ENCODE data around the gene INSIG2.
A peak's percentile ranks its signal among the peaks of the same experiment; 100 is the strongest.

Gene INSIG2

DNA sequence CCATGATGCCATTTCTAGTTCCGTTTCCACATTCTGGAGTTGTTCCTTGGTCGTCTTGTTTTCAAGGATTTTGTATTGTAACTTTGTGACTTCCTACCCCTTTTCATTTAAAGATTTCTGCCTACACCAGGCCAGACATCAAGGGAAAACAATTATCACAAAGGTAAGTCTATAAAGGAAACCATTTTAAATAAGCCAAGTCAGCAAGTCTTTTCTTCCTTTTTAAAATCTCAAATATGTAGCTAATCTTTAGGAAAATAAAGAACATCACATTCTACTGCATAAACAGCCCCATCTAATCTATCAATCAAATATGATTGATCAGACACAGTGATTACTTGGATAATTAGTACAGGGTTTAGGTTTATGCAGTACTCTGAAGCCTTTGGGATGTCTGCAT lies 35.8 kb upstream of the INSIG2 start:
- no peak for DNase-seq
- TF ChIP-seq POLR2A (IDR thresholded peaks at IDR 0.05; ENCODE audit: low read length) (no peak), GATA1 (IDR thresholded peaks at IDR 0.05; ENCODE audit: low read depth, low read length) (no peak)

DNA sequence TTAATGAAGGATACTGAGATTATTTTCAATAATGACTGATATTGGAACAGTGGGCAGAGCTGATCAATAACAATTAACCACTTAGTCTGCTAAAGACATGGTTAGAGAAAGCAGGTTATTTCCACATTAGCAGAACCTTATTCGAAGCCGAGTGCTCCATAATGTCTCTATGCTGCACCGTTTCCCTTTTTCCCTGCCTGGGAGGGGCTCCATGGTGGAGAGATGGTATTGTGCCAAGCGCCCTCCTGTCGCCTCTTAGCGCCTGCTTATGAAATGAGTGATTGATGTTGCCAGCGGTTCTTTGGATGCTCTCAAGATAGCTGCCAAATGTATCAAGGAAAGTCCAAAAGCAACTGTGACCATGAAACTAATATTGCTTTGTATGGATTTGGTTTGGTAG lies 34.6 kb upstream of the INSIG2 start:
- no peak for DNase-seq
- TF ChIP-seq POLR2A (IDR thresholded peaks at IDR 0.05; ENCODE audit: low read length) (no peak), GATA1 (IDR thresholded peaks at IDR 0.05; ENCODE audit: low read depth, low read length) (no peak)

DNA sequence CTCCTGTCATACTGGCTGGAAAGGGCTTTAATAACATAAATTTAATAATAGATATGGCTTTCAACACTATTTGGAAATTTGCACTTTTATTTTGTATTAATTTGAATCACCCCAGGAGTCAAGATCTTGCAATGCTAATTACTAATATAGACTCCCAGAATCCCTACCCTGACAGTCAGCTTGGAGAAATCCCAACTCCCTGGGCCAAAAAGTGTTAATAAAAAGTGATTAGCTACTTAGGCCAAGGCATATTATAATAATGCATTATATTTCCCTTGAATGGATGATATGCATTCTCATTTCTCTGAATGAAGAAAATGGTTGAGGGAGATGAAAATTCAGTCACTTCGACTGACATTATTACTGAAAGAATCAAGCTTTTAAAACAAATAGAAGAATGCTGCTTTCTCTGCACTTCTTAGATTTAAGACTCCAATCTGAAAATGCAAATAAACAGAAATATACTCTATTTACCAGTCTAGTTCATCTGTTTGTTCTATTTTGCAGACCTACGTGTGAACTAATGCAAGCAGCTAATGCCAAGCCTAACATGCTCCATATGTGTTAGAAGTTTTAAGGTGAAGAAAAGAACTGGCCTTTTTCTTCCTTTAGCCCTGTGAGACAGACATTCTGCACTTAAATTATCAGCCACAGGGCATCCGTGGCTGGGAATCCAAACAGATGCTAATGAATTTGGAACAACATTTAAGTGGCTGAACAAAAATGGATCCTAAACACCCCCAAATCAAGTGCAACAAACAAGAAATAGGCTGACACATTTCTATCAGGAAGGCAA lies 33.9 kb upstream of the INSIG2 start:
- no peak for DNase-seq
- no peak for TF ChIP-seq POLR2A (IDR thresholded peaks at IDR 0.05; ENCODE audit: low read length)
- TF ChIP-seq GATA1 (IDR thresholded peaks at IDR 0.05; ENCODE audit: low read depth, low read length), result no peak

DNA sequence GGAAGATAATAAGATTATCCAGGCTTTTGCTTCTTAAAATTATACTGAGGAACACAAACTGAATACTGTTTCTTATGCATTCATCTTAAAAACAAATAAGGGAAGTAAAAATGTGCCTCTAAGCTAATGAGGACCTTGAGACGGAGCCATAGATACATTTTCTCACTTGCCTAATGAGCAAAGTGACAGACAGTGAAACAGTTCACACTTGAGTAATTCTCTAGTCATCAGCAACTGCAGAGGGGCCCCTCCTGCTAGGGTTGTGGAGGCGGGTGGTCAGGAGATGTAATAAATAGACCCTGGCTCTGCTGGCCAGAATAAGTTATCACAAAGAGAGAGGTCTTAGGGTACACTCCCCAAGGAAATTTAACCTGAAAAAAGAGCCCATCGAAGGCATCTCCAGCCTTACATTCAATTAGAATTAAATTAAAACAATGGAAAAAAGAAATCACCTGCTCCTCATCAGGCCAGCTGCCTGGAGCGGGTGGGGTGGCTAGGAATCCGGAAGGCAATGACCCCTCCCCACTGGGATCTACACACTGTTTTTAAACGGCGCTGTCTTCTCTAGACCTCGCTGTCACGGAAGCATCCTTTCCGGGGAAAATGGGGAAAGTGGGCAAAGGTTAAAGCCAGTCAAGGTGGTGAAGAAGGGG lies 32.6 kb upstream of the INSIG2 start:
- TF ChIP-seq POLR2A (IDR thresholded peaks at IDR 0.05; ENCODE audit: low read length) (no peak), GATA1 (IDR thresholded peaks at IDR 0.05; ENCODE audit: low read depth, low read length) (no peak)
- no peak for DNase-seq

DNA sequence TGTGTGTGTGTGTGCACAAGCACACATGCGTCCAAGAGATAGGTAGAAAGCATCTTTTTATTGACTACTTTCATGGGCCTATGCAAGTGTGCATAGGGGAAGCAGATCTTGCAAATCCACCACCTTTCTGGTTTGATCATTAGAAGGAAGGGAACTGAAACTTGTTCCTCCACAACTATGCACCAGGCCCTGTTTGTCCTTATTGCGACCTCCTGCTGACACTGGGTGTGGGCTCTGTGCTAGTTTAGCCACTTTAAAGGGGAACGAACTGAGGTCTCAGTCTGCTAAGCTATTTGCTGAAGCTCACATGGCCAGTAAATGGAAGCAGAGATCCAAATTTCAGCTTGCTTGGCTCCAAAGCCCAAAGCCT lies 32.1 kb upstream of the INSIG2 start:
- TF ChIP-seq POLR2A (IDR thresholded peaks at IDR 0.05; ENCODE audit: low read length) (no peak), GATA1 (IDR thresholded peaks at IDR 0.05; ENCODE audit: low read depth, low read length) (no peak)
- no peak for DNase-seq

DNA sequence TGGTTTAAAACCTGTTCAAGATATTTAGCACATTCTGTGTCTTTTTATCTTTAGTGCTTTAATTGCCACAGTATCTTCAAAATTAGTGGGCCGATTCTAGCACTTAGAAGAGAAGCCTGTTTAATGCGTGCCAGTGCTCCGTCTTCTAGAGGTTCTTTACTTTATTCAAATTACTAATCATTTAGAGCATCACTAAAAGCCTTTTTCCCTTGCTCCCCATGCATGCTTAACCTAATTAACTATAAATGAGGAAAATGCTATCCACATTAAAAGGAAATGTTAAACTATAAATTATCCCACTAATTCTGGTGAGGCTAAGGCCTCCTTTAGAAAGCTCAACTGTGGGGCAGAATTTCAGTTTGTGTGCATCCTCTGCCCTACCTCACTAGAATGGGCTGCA lies 31.5 kb upstream of the INSIG2 start:
- no peak for DNase-seq
- TF ChIP-seq POLR2A (IDR thresholded peaks at IDR 0.05; ENCODE audit: low read length), result no peak
- TF ChIP-seq GATA1 (IDR thresholded peaks at IDR 0.05; ENCODE audit: low read depth, low read length), result no peak

DNA sequence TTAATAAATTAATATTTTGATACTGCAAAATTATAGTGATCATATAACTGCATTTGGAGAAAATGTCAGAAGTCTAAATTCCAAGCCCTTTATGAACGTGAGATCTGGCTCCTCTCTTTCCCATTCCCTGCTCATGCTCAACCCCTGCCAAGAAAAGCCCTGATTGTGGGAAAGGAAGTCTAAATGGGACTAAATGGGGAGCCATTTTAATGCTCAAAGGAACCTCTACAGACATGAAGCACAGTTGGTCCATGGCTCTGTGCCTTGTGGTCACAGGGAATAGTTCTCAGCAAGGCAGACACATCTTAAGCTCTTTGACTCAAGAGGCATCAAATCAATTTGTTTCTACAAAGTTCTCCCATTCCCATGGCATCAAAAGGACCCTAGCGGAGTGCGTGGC lies 29.3 kb upstream of the INSIG2 start:
- DNase-seq, result no peak

DNA sequence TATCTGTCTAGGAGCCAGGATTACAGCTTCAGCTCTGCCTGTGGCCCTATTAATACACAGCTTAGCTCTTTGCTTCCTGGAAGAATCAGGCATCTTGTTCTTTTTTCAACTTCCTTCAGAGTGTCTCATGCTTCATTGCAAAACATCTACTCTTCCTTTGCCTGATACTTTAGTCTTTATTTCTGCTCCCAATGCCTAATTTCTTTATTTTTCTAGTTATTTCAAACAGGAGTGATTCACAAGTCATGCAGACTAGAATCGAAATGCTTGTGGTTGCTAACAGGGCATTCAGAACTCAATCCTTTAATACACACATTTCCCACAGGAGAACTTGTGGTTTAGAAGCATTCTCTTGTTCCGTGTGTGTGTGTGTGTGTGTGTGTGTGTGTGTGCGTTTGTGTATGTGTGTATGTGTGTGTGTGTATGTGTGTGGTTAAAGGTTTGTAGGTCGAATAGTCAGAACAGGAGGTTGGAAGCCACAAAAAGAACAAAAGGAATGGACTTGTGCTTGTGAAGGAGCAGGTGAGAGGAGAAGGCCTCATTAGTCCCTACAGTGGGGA lies 28.3 kb upstream of the INSIG2 start:
- TF ChIP-seq GATA1 (IDR thresholded peaks at IDR 0.05; ENCODE audit: low read depth, low read length), result no peak
- no peak for TF ChIP-seq POLR2A (IDR thresholded peaks at IDR 0.05; ENCODE audit: low read length)
- no peak for DNase-seq

More for the DNA sequence above, 29.3 kb upstream of the INSIG2 start:
- TF ChIP-seq POLR2A (IDR thresholded peaks at IDR 0.05; ENCODE audit: low read length) (no peak), GATA1 (IDR thresholded peaks at IDR 0.05; ENCODE audit: low read depth, low read length) (no peak)

DNA sequence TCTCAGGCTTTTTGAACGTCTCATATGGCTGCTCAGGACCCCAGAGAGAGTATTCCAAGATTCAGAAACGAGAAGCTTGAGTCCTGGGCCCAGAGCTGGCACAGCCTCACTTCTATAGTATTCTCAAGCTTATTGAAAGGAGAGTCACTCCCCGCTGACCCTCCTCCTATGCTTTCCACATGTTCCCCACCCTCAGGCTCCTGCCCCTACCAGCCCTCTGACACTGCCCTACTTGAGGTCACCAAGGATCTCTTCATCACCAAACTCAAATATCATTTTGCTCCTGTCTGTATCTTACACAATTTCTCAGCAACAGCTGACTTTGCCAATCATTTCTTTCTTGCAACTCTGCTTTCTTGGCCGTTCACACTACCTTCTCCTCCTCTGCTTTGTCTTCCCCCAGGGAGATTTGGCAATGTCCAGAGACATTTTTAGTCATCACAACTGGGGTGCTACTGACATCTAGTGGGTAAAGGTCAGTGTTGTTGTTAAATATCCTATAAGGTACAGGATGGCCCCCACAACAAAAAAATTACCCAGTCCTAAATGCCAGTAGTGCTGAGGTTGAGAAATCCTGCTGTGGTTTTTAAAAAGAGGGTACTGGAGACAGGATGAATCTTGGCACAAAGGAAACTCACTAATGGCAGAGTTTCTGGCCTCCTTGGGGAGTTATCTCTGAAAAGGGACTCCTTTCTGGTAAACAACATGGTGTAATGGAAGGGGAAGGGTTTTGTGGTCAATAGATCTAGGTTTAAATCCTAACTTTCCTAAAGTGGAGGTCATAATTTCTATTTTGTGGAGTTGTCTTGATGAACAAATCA lies 26.9 kb upstream of the INSIG2 start:
- no peak for TF ChIP-seq POLR2A (IDR thresholded peaks at IDR 0.05; ENCODE audit: low read length)
- no peak for TF ChIP-seq GATA1 (IDR thresholded peaks at IDR 0.05; ENCODE audit: low read depth, low read length)
- DNase-seq, result peak; percentile 11 to 34

DNA sequence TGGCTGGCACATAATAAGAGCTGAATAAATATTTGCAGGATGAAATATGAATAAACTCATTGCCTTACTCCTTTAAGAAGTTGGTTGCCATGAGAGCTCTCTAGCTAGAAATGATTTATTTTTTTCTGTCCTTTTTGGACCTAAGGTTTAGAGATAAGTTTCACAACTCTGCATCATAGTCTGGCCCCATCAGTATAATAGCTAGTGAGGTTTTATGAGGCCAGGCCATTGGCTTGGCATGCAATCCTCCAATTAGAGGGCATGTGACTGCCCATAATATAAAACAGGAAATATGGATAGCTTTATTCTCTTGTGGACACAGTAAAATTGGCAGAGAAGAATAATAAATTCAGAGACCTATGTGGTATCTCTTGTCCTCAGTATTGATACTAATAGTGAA lies 26.2 kb upstream of the INSIG2 start:
- DNase-seq, result no peak
- no peak for TF ChIP-seq POLR2A (IDR thresholded peaks at IDR 0.05; ENCODE audit: low read length)
- TF ChIP-seq GATA1 (IDR thresholded peaks at IDR 0.05; ENCODE audit: low read depth, low read length), result no peak

DNA sequence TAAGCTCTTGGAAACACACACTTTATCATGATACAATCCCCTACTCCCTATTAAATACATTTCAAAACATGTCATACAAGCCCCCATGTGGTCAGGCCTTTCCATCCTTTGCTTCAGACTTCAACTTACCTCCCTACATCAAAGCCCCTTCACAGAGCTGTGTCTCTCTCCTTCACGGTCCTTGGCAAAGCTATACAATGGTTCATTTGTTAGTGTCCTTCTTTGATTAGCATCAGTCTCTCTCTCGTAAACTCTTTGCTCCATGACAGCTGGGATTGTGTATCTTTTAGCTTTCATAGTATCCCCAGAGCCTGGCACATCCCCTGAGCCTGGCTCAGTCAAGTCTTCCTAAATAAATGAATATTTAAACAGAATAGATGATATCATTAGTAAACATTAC lies 25.6 kb upstream of the INSIG2 start:
- no peak for DNase-seq
- TF ChIP-seq GATA1 (IDR thresholded peaks at IDR 0.05; ENCODE audit: low read depth, low read length) (no peak), POLR2A (IDR thresholded peaks at IDR 0.05; ENCODE audit: low read length) (no peak)

DNA sequence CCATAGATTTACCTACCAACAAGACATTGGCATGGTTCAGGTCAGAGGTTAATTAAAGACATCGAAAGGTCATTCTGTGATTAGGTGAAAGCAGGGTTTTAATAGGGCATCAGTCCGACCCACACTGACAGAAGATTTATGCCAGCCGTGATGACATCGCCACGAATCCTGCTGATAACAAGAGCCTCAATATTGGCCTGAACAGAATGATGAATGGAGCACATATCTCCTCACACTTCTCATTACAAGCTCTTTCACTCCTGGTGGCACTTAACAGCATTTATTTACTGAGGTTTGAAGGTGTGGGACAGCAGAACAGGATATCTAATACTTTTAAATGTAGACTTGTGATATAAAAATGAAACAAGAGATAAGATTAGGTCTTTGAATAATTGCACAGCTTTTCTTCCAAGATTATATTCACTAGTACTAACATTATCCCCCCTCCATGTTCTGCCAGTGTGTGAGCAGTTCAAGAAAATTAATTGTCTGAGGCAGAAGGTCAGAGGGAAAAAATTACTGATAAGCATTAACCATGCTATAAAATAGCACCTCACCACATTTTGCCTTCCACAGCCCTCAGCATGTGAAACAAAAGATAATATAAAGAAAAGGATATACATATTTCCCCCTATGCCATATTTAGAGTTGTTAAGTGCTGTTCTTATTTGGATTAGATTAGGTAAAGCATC lies 23.1 kb upstream of the INSIG2 start:
- DNase-seq, result no peak
- no peak for TF ChIP-seq POLR2A (IDR thresholded peaks at IDR 0.05; ENCODE audit: low read length)
- no peak for TF ChIP-seq GATA1 (IDR thresholded peaks at IDR 0.05; ENCODE audit: low read depth, low read length)

DNA sequence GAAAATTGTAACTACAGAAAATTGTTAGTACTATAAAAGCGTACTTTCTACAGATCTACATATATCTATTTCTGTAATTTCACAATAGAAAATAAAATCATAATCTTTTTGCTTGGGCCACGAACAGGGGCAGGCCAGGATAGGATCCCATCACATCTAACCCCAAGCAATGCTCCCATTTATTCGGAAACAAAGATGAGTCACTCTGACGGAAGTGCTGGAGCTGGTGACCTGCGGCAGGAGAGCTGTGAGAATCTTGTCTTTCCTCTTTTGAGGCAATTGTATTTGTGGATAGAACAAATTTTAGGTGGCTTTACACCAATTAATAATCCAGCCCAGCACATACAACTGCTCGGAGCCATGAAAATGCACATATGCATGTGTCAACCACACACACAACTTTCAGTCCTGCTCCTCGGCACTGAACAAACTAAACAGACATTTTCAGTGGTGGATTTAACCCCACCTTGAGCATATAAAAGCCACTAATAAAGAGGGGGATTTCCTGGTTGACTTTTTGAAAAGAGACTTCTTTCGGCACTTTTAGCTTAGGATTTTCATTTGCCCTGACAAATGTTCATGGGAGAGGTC lies 22.3 kb upstream of the INSIG2 start:
- no peak for DNase-seq
- TF ChIP-seq GATA1 (IDR thresholded peaks at IDR 0.05; ENCODE audit: low read depth, low read length) (no peak), POLR2A (IDR thresholded peaks at IDR 0.05; ENCODE audit: low read length) (no peak)

All from erythroblast (primary cell).